ENCODE results near the gene ITFG2. TPM values are rescaled to one million over a fixed set of nuclear protein-coding genes. Genes with fewer than 3 reads are reported as not detected.

ITFG2 gene
- total RNA-seq, 1 donor from 2014 or later, result 42.3 TPM

- Histone ChIP-seq H3K9me3 (no peaks in the 10 kb centered on the region), H3K4me3 (no peak overlapping the region), H3K27ac (no peak overlapping the region), H3K36me3 (peaks cover 88% of the 10 kb centered on the region), H3K27me3 (no peaks in the 10 kb centered on the region), H3K4me1 (no peaks in the 10 kb centered on the region)
- no peak for ATAC-seq
- intact Hi-C loops (cut with DNase I), result no loop called here
- no peak for DNase-seq
- no peak for TF ChIP-seq CTCF (IDR thresholded peaks at IDR 0.05)
Measured at GRCh38 chr12:2820432-2820831, 8.0 kb downstream of the ITFG2 start.

GRCh38 chr12:2823483-2823882 is 11.0 kb downstream of the ITFG2 start:
- Histone ChIP-seq H3K27me3 (no peaks in the 10 kb centered on the region), H3K27ac (no peak overlapping the region), H3K4me1 (no peaks in the 10 kb centered on the region), H3K4me3 (no peak overlapping the region), H3K36me3 (peaks cover 97% of the 10 kb centered on the region), H3K9me3 (no peaks in the 10 kb centered on the region)
- ATAC-seq, result no peak
- no peak for DNase-seq
- TF ChIP-seq CTCF (IDR thresholded peaks at IDR 0.05), result no peak
- intact Hi-C loops (cut with DNase I), result no loop called here

- Histone ChIP-seq H3K4me1 (no peaks in the 10 kb centered on the region), H3K36me3 (peaks cover 89% of the 10 kb centered on the region), H3K9me3 (no peaks in the 10 kb centered on the region), H3K27me3 (no peaks in the 10 kb centered on the region), H3K4me3 (no peak overlapping the region), H3K27ac (no peak overlapping the region)
- DNase-seq, result no peak
- intact Hi-C loops (cut with DNase I), result no loop called here
- ATAC-seq, result no peak
- TF ChIP-seq CTCF (IDR thresholded peaks at IDR 0.05), result no peak
Measured at GRCh38 chr12:2824541-2824940, 12.1 kb downstream of the ITFG2 start.

- no peaks in the 10 kb centered on the region for H3K4me1 ChIP-seq
- intact Hi-C loops (cut with DNase I), result no loop called here
- no peak for TF ChIP-seq CTCF (IDR thresholded peaks at IDR 0.05)
- no peak overlapping the region for H3K27ac ChIP-seq
- DNase-seq, result no peak
- peaks cover 87% of the 10 kb centered on the region for H3K36me3 ChIP-seq
- no peak for ATAC-seq
- no peaks in the 10 kb centered on the region for H3K27me3 ChIP-seq
- no peak overlapping the region for H3K4me3 ChIP-seq
- no peaks in the 10 kb centered on the region for H3K9me3 ChIP-seq
Measured at GRCh38 chr12:2825132-2825531, 12.7 kb downstream of the ITFG2 start.

- Histone ChIP-seq H3K4me1 (no peaks in the 10 kb centered on the region), H3K27ac (no peak overlapping the region), H3K9me3 (no peaks in the 10 kb centered on the region), H3K36me3 (peaks cover 80% of the 10 kb centered on the region), H3K27me3 (no peaks in the 10 kb centered on the region), H3K4me3 (no peak overlapping the region)
- intact Hi-C loops (cut with DNase I), result no loop called here
- ATAC-seq (no peak), DNase-seq (no peak)
- no peak for TF ChIP-seq CTCF (IDR thresholded peaks at IDR 0.05)
Measured at GRCh38 chr12:2826036-2826435, 13.6 kb downstream of the ITFG2 start.

Measured in upper lobe of right lung (tissue), 1 donor.